GM23338 (cell line): ENCODE measurements around the gene UBAC2. TPM values are rescaled to one million over a fixed set of nuclear protein-coding genes. Genes with fewer than 3 reads are reported as not detected.

Experiments
- ATAC-seq: fragments of 200-7000 bp; cut with Tn5 transposase; 3 replicates; pipeline ENCODE4 v1.9.1; 2020
- DNase-seq: peaks from one replicate; pipeline ENCODE4 v3.0.0-alpha.2; 2015; ENCODE audit warnings: low spot score
- H2AFZ ChIP-seq: fragments of 200-600 bp; sonication (generic); 2 replicates; pipeline ENCODE4 v1.8.0; 2016; ENCODE audit warnings: antibody characterized with exemption, mild to moderate bottlenecking, moderate library complexity
- H3F3A ChIP-seq: fragments of 200-600 bp; sonication (generic); replicated peaks from 2 replicates; pipeline ENCODE4 v1.8.0; 2017; ENCODE audit warnings: antibody characterized with exemption, mixed run types, low read depth
- H3K27ac ChIP-seq: fragments of 200-600 bp; sonication (generic); 2 replicates; pipeline ENCODE4 v1.6.1; 2016; ENCODE audit warnings: low read depth
- H3K27me3 ChIP-seq: fragments of 200-600 bp; sonication (generic); 2 replicates; pipeline ENCODE4 v1.8.0; 2016; ENCODE audit warnings: mild to moderate bottlenecking, mixed run types, moderate library complexity; ENCODE audit not compliant: insufficient read depth
- H3K36me3 ChIP-seq: fragments of 200-600 bp; sonication (generic); 2 replicates; pipeline ENCODE4 v1.8.0; 2016; ENCODE audit warnings: mild to moderate bottlenecking; ENCODE audit not compliant: insufficient read depth
- H3K4me1 ChIP-seq: fragments of 200-600 bp; sonication (generic); 2 replicates; pipeline ENCODE4 v1.8.0; 2016; ENCODE audit warnings: mild to moderate bottlenecking, moderate library complexity; ENCODE audit not compliant: insufficient read depth
- H3K4me2 ChIP-seq: fragments of 200-600 bp; sonication (generic); 2 replicates; pipeline ENCODE4 v1.7.1; 2017; ENCODE audit warnings: mixed run types
- H3K4me3 ChIP-seq: fragments of 200-600 bp; sonication (generic); 2 replicates; pipeline ENCODE4 v1.6.1; 2016; ENCODE audit warnings: mixed run types
- H3K79me2 ChIP-seq: fragments of 200-600 bp; sonication (generic); replicated peaks from 2 replicates; pipeline ENCODE4 v1.8.0; 2017; ENCODE audit warnings: mild to moderate bottlenecking; ENCODE audit not compliant: insufficient read depth
- H3K9me2 ChIP-seq: fragments of 200-600 bp; sonication (generic); 2 replicates; pipeline ENCODE4 v1.8.0; 2017; ENCODE audit not compliant: insufficient read depth
- H4K20me1 ChIP-seq: fragments of 200-600 bp; sonication (generic); replicated peaks from 2 replicates; pipeline ENCODE4 v1.8.0; 2017; ENCODE audit warnings: mild to moderate bottlenecking; ENCODE audit not compliant: insufficient read depth
- H3K27ac Mint-ChIP-seq: 2 replicates; pipeline ENCODE4 v1.8.0; 2020; ENCODE audit warnings: inconsistent platforms, mild to moderate bottlenecking, moderate library complexity, mixed read lengths
- H3K27me3 Mint-ChIP-seq: 3 replicates; pipeline ENCODE4 v1.8.0; 2022; ENCODE audit warnings: low read depth, mild to moderate bottlenecking, moderate library complexity, mixed read lengths, inconsistent platforms; ENCODE audit not compliant: insufficient read depth, poor library complexity
- H3K36me3 Mint-ChIP-seq: 3 replicates; pipeline ENCODE4 v1.8.0; 2021; ENCODE audit warnings: low read depth, mild to moderate bottlenecking, inconsistent platforms, moderate library complexity, mixed read lengths
- H3K4me1 Mint-ChIP-seq: 3 replicates; pipeline ENCODE4 v1.8.0; 2020; ENCODE audit warnings: mild to moderate bottlenecking, inconsistent platforms, mixed read lengths
- H3K4me3 Mint-ChIP-seq: 3 replicates; pipeline ENCODE4 v1.8.0; 2021; ENCODE audit warnings: moderate library complexity, mild to moderate bottlenecking, inconsistent platforms, mixed read lengths
- H3K9me3 Mint-ChIP-seq: 3 replicates; pipeline ENCODE4 v1.8.0; 2020; ENCODE audit warnings: moderate library complexity, mild to moderate bottlenecking, inconsistent platforms, mixed read lengths
- CREB1 ChIP-seq: fragments of 250-450 bp; sonication (Bioruptor Pico); IDR thresholded peaks from 2 replicates; pipeline ENCODE4 v1.5.0; 2020; ENCODE audit warnings: low read depth, mild to moderate bottlenecking, moderate library complexity
- CTCF ChIP-seq, 2 experiments: fragments of 200-600 bp in 1 of 2; sonication (generic) in 1 of 2; conservative IDR thresholded peaks; 2 replicates each; pipeline versions ENCODE4 v1.5.1 to v1.6.1; 2016 to 2017; ENCODE audit warnings: antibody characterized with exemption in 2 of 2, low read depth in 2 of 2, mild to moderate bottlenecking in 2 of 2, moderate library complexity in 1 of 2
- NANOG ChIP-seq: IDR thresholded peaks from 2 replicates; pipeline ENCODE4 v1.6.1; 2016; ENCODE audit warnings: antibody characterized with exemption, borderline replicate concordance
- POLR2AphosphoS5 ChIP-seq: IDR thresholded peaks from 2 replicates; pipeline ENCODE4 v1.6.1; 2016; ENCODE audit warnings: antibody characterized with exemption, low read depth
- ZNF331 ChIP-seq: fragments of 250-450 bp; sonication (Bioruptor Pico); IDR thresholded peaks from 2 replicates; pipeline ENCODE4 v1.5.0; 2020; ENCODE audit warnings: low read depth, mild to moderate bottlenecking, moderate library complexity
- polyA plus RNA-seq: library from polyadenylated mRNA; unstranded; fragments of >200 nt; fragmentation: Nextera tagmentation; extraction: Ambion mirVana; gene quantifications from 2 replicates; pipeline ENCODE4 v1.2.1, GENCODE V29; 2016
- total RNA-seq: library from RNA; depleted of rRNA; stranded (reverse); fragments of >200 nt; shearing (Covaris generic); gene quantifications from 2 replicates; pipeline ENCODE4 v1.2.3, GENCODE V29; 2014
- TF ChIP-seq, protein P1 (sequence below): IDR thresholded peaks from 2 replicates; pipeline ENCODE4 v1.6.1; 2016; ENCODE audit warnings: antibody characterized with exemption
- TF ChIP-seq, protein P2 (sequence below): fragments of 250-450 bp; sonication (Bioruptor Pico); IDR thresholded peaks from 2 replicates; pipeline ENCODE4 v1.5.0; 2020; ENCODE audit warnings: mild to moderate bottlenecking, moderate library complexity

The UBAC2 gene
- total and polyA plus RNA-seq, 2 experiments from 2014 or later, result 37.9 to 76.9 TPM

DNA sequence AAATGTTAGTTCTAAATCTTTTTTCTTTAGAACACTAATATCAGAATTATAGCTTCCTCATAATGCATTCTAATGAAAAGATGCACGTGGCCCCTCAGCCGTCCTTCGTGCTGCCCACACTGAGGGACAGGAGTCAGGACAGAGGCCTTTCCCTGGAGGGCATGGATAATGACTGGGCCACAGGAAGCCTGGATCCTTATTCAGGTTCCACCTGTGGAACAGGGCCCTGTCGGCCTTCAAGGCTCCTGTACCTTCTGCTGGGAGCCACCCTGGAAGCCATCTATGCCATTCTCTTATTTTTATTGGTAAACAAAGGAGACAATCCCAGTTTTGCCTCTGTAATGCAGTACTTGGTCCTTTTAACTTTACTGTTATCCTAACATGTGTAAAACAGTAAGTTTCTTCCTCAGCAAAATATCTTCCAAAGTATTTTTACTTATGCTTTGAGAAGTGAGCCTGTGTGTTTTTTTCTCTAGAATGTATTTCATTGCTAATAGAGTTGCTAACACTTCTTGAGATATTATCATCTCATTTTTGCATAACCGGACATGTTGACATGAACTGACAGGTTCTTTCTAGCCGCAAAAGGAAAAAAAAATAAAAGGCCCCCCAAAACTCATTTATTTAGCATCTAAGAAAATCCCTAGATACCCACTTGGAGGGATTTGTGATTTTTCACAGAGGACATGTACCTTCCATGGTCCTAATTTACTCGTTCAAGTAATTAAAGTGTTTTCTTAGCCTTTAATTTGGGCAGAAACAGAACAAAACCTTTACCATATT lies 100.6 kb downstream of the UBAC2 start (continued):
- TF ChIP-seq, protein P1, sequence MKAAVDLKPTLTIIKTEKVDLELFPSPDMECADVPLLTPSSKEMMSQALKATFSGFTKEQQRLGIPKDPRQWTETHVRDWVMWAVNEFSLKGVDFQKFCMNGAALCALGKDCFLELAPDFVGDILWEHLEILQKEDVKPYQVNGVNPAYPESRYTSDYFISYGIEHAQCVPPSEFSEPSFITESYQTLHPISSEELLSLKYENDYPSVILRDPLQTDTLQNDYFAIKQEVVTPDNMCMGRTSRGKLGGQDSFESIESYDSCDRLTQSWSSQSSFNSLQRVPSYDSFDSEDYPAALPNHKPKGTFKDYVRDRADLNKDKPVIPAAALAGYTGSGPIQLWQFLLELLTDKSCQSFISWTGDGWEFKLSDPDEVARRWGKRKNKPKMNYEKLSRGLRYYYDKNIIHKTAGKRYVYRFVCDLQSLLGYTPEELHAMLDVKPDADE, result no peak
- TF ChIP-seq, protein P2, sequence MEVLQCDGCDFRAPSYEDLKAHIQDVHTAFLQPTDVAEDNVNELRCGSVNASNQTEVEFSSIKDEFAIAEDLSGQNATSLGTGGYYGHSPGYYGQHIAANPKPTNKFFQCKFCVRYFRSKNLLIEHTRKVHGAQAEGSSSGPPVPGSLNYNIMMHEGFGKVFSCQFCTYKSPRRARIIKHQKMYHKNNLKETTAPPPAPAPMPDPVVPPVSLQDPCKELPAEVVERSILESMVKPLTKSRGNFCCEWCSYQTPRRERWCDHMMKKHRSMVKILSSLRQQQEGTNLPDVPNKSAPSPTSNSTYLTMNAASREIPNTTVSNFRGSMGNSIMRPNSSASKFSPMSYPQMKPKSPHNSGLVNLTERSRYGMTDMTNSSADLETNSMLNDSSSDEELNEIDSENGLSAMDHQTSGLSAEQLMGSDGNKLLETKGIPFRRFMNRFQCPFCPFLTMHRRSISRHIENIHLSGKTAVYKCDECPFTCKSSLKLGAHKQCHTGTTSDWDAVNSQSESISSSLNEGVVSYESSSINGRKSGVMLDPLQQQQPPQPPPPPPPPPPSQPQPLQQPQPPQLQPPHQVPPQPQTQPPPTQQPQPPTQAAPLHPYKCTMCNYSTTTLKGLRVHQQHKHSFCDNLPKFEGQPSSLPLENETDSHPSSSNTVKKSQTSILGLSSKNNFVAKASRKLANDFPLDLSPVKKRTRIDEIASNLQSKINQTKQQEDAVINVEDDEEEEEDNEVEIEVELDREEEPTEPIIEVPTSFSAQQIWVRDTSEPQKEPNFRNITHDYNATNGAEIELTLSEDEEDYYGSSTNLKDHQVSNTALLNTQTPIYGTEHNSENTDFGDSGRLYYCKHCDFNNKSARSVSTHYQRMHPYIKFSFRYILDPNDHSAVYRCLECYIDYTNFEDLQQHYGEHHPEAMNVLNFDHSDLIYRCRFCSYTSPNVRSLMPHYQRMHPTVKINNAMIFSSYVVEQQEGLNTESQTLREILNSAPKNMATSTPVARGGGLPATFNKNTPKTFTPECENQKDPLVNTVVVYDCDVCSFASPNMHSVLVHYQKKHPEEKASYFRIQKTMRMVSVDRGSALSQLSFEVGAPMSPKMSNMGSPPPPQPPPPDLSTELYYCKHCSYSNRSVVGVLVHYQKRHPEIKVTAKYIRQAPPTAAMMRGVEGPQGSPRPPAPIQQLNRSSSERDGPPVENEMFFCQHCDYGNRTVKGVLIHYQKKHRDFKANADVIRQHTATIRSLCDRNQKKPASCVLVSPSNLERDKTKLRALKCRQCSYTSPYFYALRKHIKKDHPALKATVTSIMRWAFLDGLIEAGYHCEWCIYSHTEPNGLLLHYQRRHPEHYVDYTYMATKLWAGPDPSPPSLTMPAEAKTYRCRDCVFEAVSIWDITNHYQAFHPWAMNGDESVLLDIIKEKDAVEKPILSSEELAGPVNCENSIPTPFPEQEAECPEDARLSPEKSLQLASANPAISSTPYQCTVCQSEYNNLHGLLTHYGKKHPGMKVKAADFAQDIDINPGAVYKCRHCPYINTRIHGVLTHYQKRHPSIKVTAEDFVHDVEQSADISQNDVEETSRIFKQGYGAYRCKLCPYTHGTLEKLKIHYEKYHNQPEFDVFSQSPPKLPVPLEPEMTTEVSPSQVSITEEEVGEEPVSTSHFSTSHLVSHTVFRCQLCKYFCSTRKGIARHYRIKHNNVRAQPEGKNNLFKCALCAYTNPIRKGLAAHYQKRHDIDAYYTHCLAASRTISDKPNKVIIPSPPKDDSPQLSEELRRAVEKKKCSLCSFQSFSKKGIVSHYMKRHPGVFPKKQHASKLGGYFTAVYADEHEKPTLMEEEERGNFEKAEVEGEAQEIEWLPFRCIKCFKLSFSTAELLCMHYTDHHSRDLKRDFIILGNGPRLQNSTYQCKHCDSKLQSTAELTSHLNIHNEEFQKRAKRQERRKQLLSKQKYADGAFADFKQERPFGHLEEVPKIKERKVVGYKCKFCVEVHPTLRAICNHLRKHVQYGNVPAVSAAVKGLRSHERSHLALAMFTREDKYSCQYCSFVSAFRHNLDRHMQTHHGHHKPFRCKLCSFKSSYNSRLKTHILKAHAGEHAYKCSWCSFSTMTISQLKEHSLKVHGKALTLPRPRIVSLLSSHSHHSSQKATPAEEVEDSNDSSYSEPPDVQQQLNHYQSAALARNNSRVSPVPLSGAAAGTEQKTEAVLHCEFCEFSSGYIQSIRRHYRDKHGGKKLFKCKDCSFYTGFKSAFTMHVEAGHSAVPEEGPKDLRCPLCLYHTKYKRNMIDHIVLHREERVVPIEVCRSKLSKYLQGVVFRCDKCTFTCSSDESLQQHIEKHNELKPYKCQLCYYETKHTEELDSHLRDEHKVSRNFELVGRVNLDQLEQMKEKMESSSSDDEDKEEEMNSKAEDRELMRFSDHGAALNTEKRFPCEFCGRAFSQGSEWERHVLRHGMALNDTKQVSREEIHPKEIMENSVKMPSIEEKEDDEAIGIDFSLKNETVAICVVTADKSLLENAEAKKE, result no peak

DNA sequence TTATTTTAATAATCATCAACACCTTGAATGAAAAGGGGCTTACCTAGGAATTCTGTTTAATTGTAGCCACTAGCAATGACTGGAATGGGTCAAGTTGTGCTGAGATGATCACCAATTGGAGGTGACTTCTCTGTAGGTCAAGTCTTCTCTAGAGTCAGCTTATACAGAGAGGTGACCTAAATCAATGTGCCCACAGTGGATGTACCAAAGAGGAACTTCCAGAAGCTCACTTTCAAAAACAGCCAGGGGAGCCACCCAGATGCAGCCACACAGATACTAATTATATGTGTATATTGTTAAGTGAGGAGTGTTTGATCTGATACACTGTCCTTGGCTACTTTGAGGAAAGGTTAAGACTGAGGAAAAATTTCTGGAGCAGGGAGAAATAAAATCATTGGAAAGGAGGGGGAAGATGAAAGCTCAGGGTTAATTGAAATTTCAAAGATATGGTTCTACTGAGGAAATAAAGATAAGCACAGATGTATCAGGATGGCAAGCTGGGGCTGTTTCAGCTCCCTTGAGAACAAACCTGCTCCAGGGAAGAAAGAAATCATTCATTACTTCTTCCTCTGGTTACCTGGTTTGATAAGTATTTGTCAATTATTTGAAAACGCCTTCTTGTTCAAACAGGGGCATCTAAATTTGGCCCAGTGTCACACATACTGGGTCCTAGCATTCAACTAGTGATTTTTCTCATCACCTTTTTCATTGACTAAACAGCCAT lies 101.4 kb downstream of the UBAC2 start:
- H3K79me2 ChIP-seq, result no peaks in the 10 kb centered on the region
- H3K27ac ChIP-seq, result no peak overlapping the region
- no peak for ATAC-seq
- Mint-ChIP-seq H3K4me1 (peaks cover 12% of the 10 kb centered on the region; the same call in 2 of the 3 replicates), H3K27ac (no peak overlapping the region; the same call in 1 of the 2 replicates), H3K9me3 (no peaks in the 10 kb centered on the region), H3K36me3 (no peaks in the 10 kb centered on the region), H3K27me3 (no peaks in the 10 kb centered on the region), H3K4me3 (no peak overlapping the region)
- H2AFZ ChIP-seq, result no peak overlapping the region
- no peaks in the 10 kb centered on the region for H3K36me3 ChIP-seq
- no peak overlapping the region for H3K4me3 ChIP-seq
- no peak overlapping the region for H3K4me2 ChIP-seq
- no peaks in the 10 kb centered on the region for H3K27me3 ChIP-seq
- no peaks in the 10 kb centered on the region for H3K9me2 ChIP-seq
- no peak for DNase-seq
- peaks cover 12% of the 10 kb centered on the region for H4K20me1 ChIP-seq
- no peaks in the 10 kb centered on the region for H3F3A ChIP-seq
- no peaks in the 10 kb centered on the region for H3K4me1 ChIP-seq
- no peak for TF ChIP-seq CREB1 (CRISPR knock-in tag)
- no peak for TF ChIP-seq ZNF331 (CRISPR knock-in tag)
- TF ChIP-seq CTCF (conservative IDR thresholded peaks at IDR 0.05; ENCODE audit: low read depth in 2 of 2), result no peak
- TF ChIP-seq POLR2AphosphoS5, result no peak
- TF ChIP-seq NANOG, result no peak
